Stimulated activated CD8-positive, alpha-beta memory T cell treated with anti-CD3 and anti-CD28 coated beads, Interleukin-12 subunit alpha, Interleukin-12 subunit beta, amount 100 ng/mL, for 24 hours (primary cell): ENCODE measurements around the gene MOV10L1.

Source experiments
- DNase-seq: peaks from one replicate; pipeline ENCODE4 v3.0.0-alpha.2; 2020; ENCODE audit errors: extremely low read depth

Gene MOV10L1

GRCh38 chr22:50058906-50059880 is 30.6 kb upstream of the MOV10L1 start:
- DNase-seq = no peak

GRCh38 chr22:50059881-50060262 is 29.9 kb upstream of the MOV10L1 start:
- DNase-seq = no peak

GRCh38 chr22:50060441-50061140 is 29.2 kb upstream of the MOV10L1 start:
- DNase-seq = no peak

GRCh38 chr22:50061141-50061823 is 28.5 kb upstream of the MOV10L1 start:
- no peak for DNase-seq

- no peak for DNase-seq
Observed at GRCh38 chr22:50061824-50062355, 27.9 kb upstream of the MOV10L1 start.

GRCh38 chr22:50062509-50063135 is 27.2 kb upstream of the MOV10L1 start:
- no peak for DNase-seq

- DNase-seq = no peak
Observed at GRCh38 chr22:50063589-50064393, 26.0 kb upstream of the MOV10L1 start.

- no peak for DNase-seq
Observed at GRCh38 chr22:50064453-50064852, 25.4 kb upstream of the MOV10L1 start.

- DNase-seq = no peak
Observed at GRCh38 chr22:50067244-50067643, 22.6 kb upstream of the MOV10L1 start.

- no peak for DNase-seq
Observed at GRCh38 chr22:50068096-50068495, 21.7 kb upstream of the MOV10L1 start.

- no peak for DNase-seq
Observed at GRCh38 chr22:50070366-50070765, 19.4 kb upstream of the MOV10L1 start.

- no peak for DNase-seq
Observed at GRCh38 chr22:50071432-50072166, 18.2 kb upstream of the MOV10L1 start.

GRCh38 chr22:50072167-50072555 is 17.6 kb upstream of the MOV10L1 start:
- DNase-seq = no peak

GRCh38 chr22:50072714-50073538 is 16.9 kb upstream of the MOV10L1 start:
- no peak for DNase-seq

- DNase-seq = no peak
Observed at GRCh38 chr22:50074056-50074455, 15.8 kb upstream of the MOV10L1 start.

- no peak for DNase-seq
Observed at GRCh38 chr22:50074551-50075530, 15.0 kb upstream of the MOV10L1 start.

GRCh38 chr22:50076646-50077535 is 12.9 kb upstream of the MOV10L1 start:
- DNase-seq = no peak
